Central memory CD4-positive, alpha-beta T cell (primary cell): ENCODE measurements around the gene PTGFRN.
A peak's percentile ranks its signal among the peaks of the same experiment; 100 is the strongest.

ENCODE experiments used
- DNase-seq: peaks from one replicate; pipeline ENCODE4 v3.0.0; 2022

Gene PTGFRN

GRCh38 chr1:116889380-116889779, 20.3 kb upstream of the PTGFRN start:
- no peak for DNase-seq

- no peak for DNase-seq
Observed at GRCh38 chr1:116891396-116892079, 18.2 kb upstream of the PTGFRN start.

- no peak for DNase-seq
Observed at GRCh38 chr1:116895073-116895472, 14.6 kb upstream of the PTGFRN start.

- no peak for DNase-seq
Observed at GRCh38 chr1:116899529-116899928, 10.2 kb upstream of the PTGFRN start.

GRCh38 chr1:116900471-116901365, 9.0 kb upstream of the PTGFRN start:
- DNase-seq: no peak

- no peak for DNase-seq
Observed at GRCh38 chr1:116902027-116902426, 7.7 kb upstream of the PTGFRN start.

GRCh38 chr1:116902723-116903383, 6.9 kb upstream of the PTGFRN start:
- no peak for DNase-seq

- no peak for DNase-seq
Observed at GRCh38 chr1:116904791-116905320, 4.9 kb upstream of the PTGFRN start.

- DNase-seq: no peak
Observed at GRCh38 chr1:116906812-116907211, 2.9 kb upstream of the PTGFRN start.

- no peak for DNase-seq
Observed at GRCh38 chr1:116907351-116907750, 2.4 kb upstream of the PTGFRN start.

GRCh38 chr1:116908266-116908665, 1.4 kb upstream of the PTGFRN start:
- no peak for DNase-seq

GRCh38 chr1:116908820-116909511, 750 bp upstream of the PTGFRN start:
- DNase-seq: no peak

GRCh38 chr1:116910379-116911187, 867 bp downstream of the PTGFRN start:
- peak; percentile 36 for DNase-seq

GRCh38 chr1:116911188-116911553, 1.5 kb downstream of the PTGFRN start:
- no peak for DNase-seq

GRCh38 chr1:116911779-116912469, 2.2 kb downstream of the PTGFRN start:
- no peak for DNase-seq

GRCh38 chr1:116912846-116913245, 3.1 kb downstream of the PTGFRN start:
- no peak for DNase-seq

GRCh38 chr1:116913941-116914340, 4.2 kb downstream of the PTGFRN start:
- DNase-seq: no peak

GRCh38 chr1:116914667-116915066, 5.0 kb downstream of the PTGFRN start:
- DNase-seq: no peak

GRCh38 chr1:116915086-116915661, 5.5 kb downstream of the PTGFRN start:
- DNase-seq: no peak

- no peak for DNase-seq
Observed at GRCh38 chr1:116916002-116916401, 6.3 kb downstream of the PTGFRN start.
